H1 (cell line): ENCODE results near the gene RNF212.

Source experiments
- ASH2L ChIP-seq: fragments of 200-600, 300-600 bp; sonication (generic); IDR thresholded peaks from one replicate; pipeline ENCODE4 v1.7.1; 2017; ENCODE audit warnings: low read length
- CEBPB ChIP-seq: IDR thresholded peaks from 2 replicates; pipeline ENCODE4 v1.6.1; 2012; ENCODE audit warnings: low read depth, low read length
- EP300 ChIP-seq, 2 experiments: IDR thresholded peaks; 1 replicate in 1 of 2; 2 replicates in 1 of 2; pipeline ENCODE4 v1.6.1; 2011 to 2012; ENCODE audit warnings: low read depth in 2 of 2, low read length in 2 of 2, mild to moderate bottlenecking in 2 of 2, borderline replicate concordance in 1 of 2, inconsistent platforms in 1 of 2, moderate library complexity in 1 of 2
- EZH2 ChIP-seq: fragments of 200-600 bp; sonication (generic); IDR thresholded peaks from 2 replicates; pipeline ENCODE4 v1.7.1; 2012; ENCODE audit warnings: low read depth, mild to moderate bottlenecking, moderate library complexity, low read length, inconsistent platforms; ENCODE audit not compliant: severe bottlenecking
- GTF2F1 ChIP-seq: IDR thresholded peaks from 2 replicates; pipeline ENCODE4 v1.6.1; 2012; ENCODE audit warnings: low read depth, low read length, improper control_type of control experiment, borderline replicate concordance
- KDM5A ChIP-seq: fragments of 200-600 bp; IDR thresholded peaks from 2 replicates; pipeline ENCODE4 v1.7.1; 2012; ENCODE audit warnings: mild to moderate bottlenecking, low read length, inconsistent platforms, mixed read lengths
- NRF1 ChIP-seq: IDR thresholded peaks from 2 replicates; pipeline ENCODE4 v1.6.1; 2011; ENCODE audit warnings: mild to moderate bottlenecking, low read depth, low read length, improper control_type of control experiment
- POLR2A ChIP-seq, 2 experiments: IDR thresholded peaks; 1 replicate in 1 of 2; 2 replicates in 1 of 2; pipeline ENCODE4 v1.6.1; 2011; ENCODE audit warnings: low read depth in 2 of 2, low read length in 2 of 2, mild to moderate bottlenecking in 2 of 2; ENCODE audit errors: control extremely low read depth in 1 of 2
- POLR2AphosphoS5 ChIP-seq: IDR thresholded peaks from 2 replicates; pipeline ENCODE4 v1.6.1; 2011; ENCODE audit warnings: low read depth, low read length
- RXRA ChIP-seq: IDR thresholded peaks from 2 replicates; pipeline ENCODE4 v1.6.1; 2011; ENCODE audit warnings: low read depth, mild to moderate bottlenecking, low read length, moderate library complexity; ENCODE audit not compliant: insufficient read depth
- ZNF274 ChIP-seq: IDR thresholded peaks from 2 replicates; pipeline ENCODE4 v1.7.0; 2012; ENCODE audit warnings: low read length, borderline replicate concordance; ENCODE audit errors: extremely low read depth
- TF ChIP-seq, protein P1 (sequence below), 3 experiments: IDR thresholded peaks; 1 replicate in 2 of 3; 2 replicates in 1 of 3; pipeline versions ENCODE4 v1.5.1 to v1.6.1; 2011; ENCODE audit warnings: low read length in 3 of 3, mild to moderate bottlenecking in 3 of 3, inconsistent platforms in 2 of 3, low read depth in 1 of 3, moderate library complexity in 1 of 3; ENCODE audit not compliant: insufficient read depth in 1 of 3; ENCODE audit errors: control extremely low read depth in 1 of 3

DNA sequence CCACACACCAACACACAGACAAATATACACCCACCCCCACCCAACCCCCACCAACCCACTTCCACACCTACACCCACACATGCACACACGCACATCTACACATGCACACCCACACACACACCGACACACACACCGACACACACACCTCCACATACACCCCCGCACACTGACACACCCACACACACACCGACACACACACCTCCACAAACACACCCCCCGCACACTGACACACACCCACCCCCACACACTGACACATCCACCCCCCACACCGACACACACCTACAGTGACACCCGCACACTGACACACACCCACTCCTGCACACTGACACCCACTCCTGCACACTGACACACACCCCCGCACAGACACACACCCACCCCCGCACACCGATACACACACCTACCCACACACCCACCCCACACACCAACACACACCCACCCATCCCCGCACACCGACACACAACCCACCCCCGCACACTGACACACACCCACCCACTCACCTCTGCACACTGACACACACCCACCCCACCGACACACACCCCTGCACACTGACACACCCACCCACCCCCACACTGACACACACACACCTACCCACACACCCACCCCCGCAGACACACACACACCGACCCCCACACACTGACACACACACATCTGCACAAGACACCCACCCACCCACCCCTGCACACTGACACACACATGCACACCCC lies 70.9 kb downstream of the RNF212 start:
- TF ChIP-seq ASH2L (no peak), POLR2A (IDR thresholded peaks at IDR 0.05; ENCODE audit: control extremely low read depth in 1 of 2, low read depth in 2 of 2, low read length in 2 of 2) (no peak), RXRA (no peak), POLR2AphosphoS5 (no peak), EP300 (IDR thresholded peaks at IDR 0.05; ENCODE audit: borderline replicate concordance in 1 of 2, low read depth in 2 of 2, low read length in 2 of 2) (no peak), ZNF274 (no peak), EZH2 (no peak), NRF1 (no peak), KDM5A (no peak), GTF2F1 (no peak), CEBPB (no peak)
- TF ChIP-seq, protein P1, sequence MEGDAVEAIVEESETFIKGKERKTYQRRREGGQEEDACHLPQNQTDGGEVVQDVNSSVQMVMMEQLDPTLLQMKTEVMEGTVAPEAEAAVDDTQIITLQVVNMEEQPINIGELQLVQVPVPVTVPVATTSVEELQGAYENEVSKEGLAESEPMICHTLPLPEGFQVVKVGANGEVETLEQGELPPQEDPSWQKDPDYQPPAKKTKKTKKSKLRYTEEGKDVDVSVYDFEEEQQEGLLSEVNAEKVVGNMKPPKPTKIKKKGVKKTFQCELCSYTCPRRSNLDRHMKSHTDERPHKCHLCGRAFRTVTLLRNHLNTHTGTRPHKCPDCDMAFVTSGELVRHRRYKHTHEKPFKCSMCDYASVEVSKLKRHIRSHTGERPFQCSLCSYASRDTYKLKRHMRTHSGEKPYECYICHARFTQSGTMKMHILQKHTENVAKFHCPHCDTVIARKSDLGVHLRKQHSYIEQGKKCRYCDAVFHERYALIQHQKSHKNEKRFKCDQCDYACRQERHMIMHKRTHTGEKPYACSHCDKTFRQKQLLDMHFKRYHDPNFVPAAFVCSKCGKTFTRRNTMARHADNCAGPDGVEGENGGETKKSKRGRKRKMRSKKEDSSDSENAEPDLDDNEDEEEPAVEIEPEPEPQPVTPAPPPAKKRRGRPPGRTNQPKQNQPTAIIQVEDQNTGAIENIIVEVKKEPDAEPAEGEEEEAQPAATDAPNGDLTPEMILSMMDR (IDR thresholded peaks at IDR 0.05; ENCODE audit: control extremely low read depth in 1 of 3, insufficient read depth in 1 of 3, low read depth in 1 of 3, low read length in 3 of 3) = no peak
